ENCODE data around the gene CTNNA2. TPM values are rescaled to one million over a fixed set of nuclear protein-coding genes. Genes with fewer than 3 reads are reported as not detected.

The CTNNA2 gene
- total RNA-seq, 1 donor from 2014 or later: 0.37 TPM

- DNase-seq (ENCODE audit: low spot score): no peak
Observed at GRCh38 chr2:80482276-80482675, 969.4 kb downstream of the CTNNA2 start.

GRCh38 chr2:80489717-80490116 lies 976.9 kb downstream of the CTNNA2 start:
- DNase-seq (ENCODE audit: low spot score): no peak

GRCh38 chr2:80490964-80491363 lies 978.1 kb downstream of the CTNNA2 start:
- no peak for DNase-seq (ENCODE audit: low spot score)

- no peak for DNase-seq (ENCODE audit: low spot score)
Observed at GRCh38 chr2:80496346-80496745, 983.5 kb downstream of the CTNNA2 start.

GRCh38 chr2:80496775-80497174 lies 983.9 kb downstream of the CTNNA2 start:
- no peak for DNase-seq (ENCODE audit: low spot score)

GRCh38 chr2:80499095-80499494 lies 986.2 kb downstream of the CTNNA2 start:
- peak; percentile 22 for DNase-seq (ENCODE audit: low spot score)

GRCh38 chr2:80501874-80502624 lies 989.2 kb downstream of the CTNNA2 start:
- DNase-seq (ENCODE audit: low spot score): no peak

- no peak for DNase-seq (ENCODE audit: low spot score)
Observed at GRCh38 chr2:80506563-80506962, 993.7 kb downstream of the CTNNA2 start.

- no peak for DNase-seq (ENCODE audit: low spot score)
Observed at GRCh38 chr2:80510716-80511115, 997.9 kb downstream of the CTNNA2 start.

GRCh38 chr2:80515964-80516363 lies 1003.1 kb downstream of the CTNNA2 start:
- DNase-seq (ENCODE audit: low spot score): no peak

- no peak for DNase-seq (ENCODE audit: low spot score)
Observed at GRCh38 chr2:80517316-80517715, 1004.5 kb downstream of the CTNNA2 start.

GRCh38 chr2:80519121-80519643 lies 1006.3 kb downstream of the CTNNA2 start:
- DNase-seq (ENCODE audit: low spot score): no peak

- no peak for DNase-seq (ENCODE audit: low spot score)
Observed at GRCh38 chr2:80519699-80520291, 1006.9 kb downstream of the CTNNA2 start.

- no peak for DNase-seq (ENCODE audit: low spot score)
Observed at GRCh38 chr2:80525152-80525551, 1012.3 kb downstream of the CTNNA2 start.

- no peak for DNase-seq (ENCODE audit: low spot score)
Observed at GRCh38 chr2:80527119-80527518, 1014.3 kb downstream of the CTNNA2 start.

GRCh38 chr2:80529466-80530165 lies 1016.8 kb downstream of the CTNNA2 start:
- no peak for DNase-seq (ENCODE audit: low spot score)

GRCh38 chr2:80530442-80531064 lies 1017.7 kb downstream of the CTNNA2 start:
- no peak for DNase-seq (ENCODE audit: low spot score)

- DNase-seq (ENCODE audit: low spot score): no peak
Observed at GRCh38 chr2:80531319-80531718, 1018.5 kb downstream of the CTNNA2 start.

- no peak for DNase-seq (ENCODE audit: low spot score)
Observed at GRCh38 chr2:80545420-80546210, 1032.8 kb downstream of the CTNNA2 start.

GRCh38 chr2:80546766-80547165 lies 1033.9 kb downstream of the CTNNA2 start:
- DNase-seq (ENCODE audit: low spot score): no peak

- DNase-seq (ENCODE audit: low spot score): no peak
Observed at GRCh38 chr2:80547344-80547743, 1034.5 kb downstream of the CTNNA2 start.

Measured in mucosa of gallbladder (tissue), 1 donor.